Thyroid gland (tissue), 4 donors: Measurements from ENCODE around the gene SMARCD2. TPM values are rescaled to one million over a fixed set of nuclear protein-coding genes. Genes with fewer than 3 reads are reported as not detected.
"Not testable (repeated sequence)": the region's sequence is repeated elsewhere in the genome, so short reads cannot be mapped to it uniquely, and the experiment has no call there.

Experiments used
- DNase-seq, 2 donors: peaks; one replicate each; pipeline ENCODE4 v3.0.0-alpha.2; 2019
- H3K27ac ChIP-seq, 3 donors: fragments of 200-600 bp; sonication (generic); 1 replicate in 2 of 3; 2 replicates in 1 of 3; pipeline ENCODE4 v1.5.1; 2016 to 2019; ENCODE audit warnings: mild to moderate bottlenecking in 1 of 3, moderate library complexity in 1 of 3
- H3K27me3 ChIP-seq: fragments of 200-600 bp; sonication (generic); one replicate; pipeline ENCODE4 v1.5.1; 2019
- H3K36me3 ChIP-seq, 2 donors: fragments of 200-600 bp; sonication (generic); one replicate each; pipeline ENCODE4 v1.5.1; 2016 to 2019
- H3K4me1 ChIP-seq, 2 donors: fragments of 200-600 bp; sonication (generic); one replicate each; pipeline ENCODE4 v1.5.1; 2017 to 2019
- H3K4me3 ChIP-seq, 3 donors: fragments of 200-600 bp; sonication (generic); replicated peaks in 1 of 3; 1 replicate in 2 of 3; 2 replicates in 1 of 3; pipeline ENCODE4 v1.5.1; 2016; ENCODE audit warnings: mild to moderate bottlenecking in 1 of 3
- H3K9me3 ChIP-seq: fragments of 200-600 bp; sonication (generic); one replicate; pipeline ENCODE4 v1.5.1; 2017
- POLR2A ChIP-seq, 2 donors: fragments of 450-650 bp; IDR thresholded peaks; one replicate each; pipeline ENCODE4 v1.6.1; 2017; ENCODE audit warnings: antibody characterized with exemption in 2 of 2, mild to moderate bottlenecking in 2 of 2, moderate library complexity in 1 of 2
- WGBS, 2 donors: methylation state at CpG; one replicate each; pipeline ENCODE4 v1.1.5; 2017; 5-methylcytosine and 5-hydroxymethylcytosine counted together
- intact Hi-C: fragments of 100-400 bp; cut with DNase I; formaldehyde crosslinking; loops from one replicate; pipeline ENCODE4 v1.15.1; 2023
- total RNA-seq, 4 donors: library from RNA; depleted of rRNA; stranded (reverse); fragments of >200 nt; gene quantifications; one replicate each; pipeline ENCODE4 v1.2.3, GENCODE V29; 2016
- TF ChIP-seq, protein P1 (sequence below), 6 experiments: fragments of 200-600 bp in 3 of 6; fragments of 450-650 bp in 3 of 6; sonication (generic) in 3 of 6; IDR thresholded peaks; one replicate each; pipeline ENCODE4 v1.5.1; 2016 to 2019; ENCODE audit warnings: antibody characterized with exemption in 6 of 6, mild to moderate bottlenecking in 2 of 6, inconsistent platforms in 1 of 6, moderate library complexity in 1 of 6

SMARCD2 gene
- total RNA-seq, 4 donors from 2014 or later = 75.0 to 101 (median 90.4) TPM

DNA sequence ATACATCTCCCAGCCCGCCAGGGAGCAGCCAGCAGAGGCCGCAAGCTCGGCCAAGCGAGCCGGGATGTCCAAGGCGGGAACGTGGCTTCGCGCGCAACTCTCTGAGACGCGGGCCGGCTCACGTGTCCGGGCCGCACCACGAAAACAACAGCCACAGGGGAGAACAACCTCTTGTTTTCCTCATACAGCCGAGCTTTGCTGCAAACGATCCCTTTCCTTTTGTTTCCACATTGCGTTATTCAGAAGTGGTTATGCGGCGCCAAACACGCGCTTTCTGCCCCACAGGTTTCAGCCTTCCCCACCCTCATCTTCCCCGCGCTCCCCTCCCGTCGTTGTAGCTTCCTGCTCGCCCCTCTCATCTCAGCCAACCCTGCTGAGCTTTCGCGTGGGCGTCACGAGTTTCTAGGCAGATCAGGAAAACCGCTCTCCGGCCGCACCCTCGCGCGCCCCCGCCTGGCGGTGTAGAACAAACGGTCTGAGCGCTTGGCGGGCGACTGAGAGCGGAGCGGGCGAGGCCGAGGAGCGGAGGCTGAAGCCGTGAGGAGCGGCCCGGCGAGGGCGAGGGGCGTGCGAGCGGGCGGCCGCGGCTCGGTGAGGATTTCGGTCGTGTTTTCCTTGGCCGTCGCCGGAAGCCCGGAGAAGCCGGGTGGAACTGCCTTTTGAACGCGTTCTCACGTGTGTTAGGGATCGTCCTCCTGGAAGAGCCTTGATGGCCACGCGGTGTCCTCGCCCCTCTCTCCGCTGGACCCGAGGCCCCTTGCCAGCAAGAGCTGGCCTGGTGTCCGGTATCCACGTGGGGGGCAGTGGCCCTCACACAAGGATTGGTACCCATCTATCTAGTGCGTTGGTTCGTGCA is 6.6 kb upstream of the SMARCD2 start:
- TF ChIP-seq POLR2A (IDR thresholded peaks at IDR 0.05) = no peak
- TF ChIP-seq, protein P1, sequence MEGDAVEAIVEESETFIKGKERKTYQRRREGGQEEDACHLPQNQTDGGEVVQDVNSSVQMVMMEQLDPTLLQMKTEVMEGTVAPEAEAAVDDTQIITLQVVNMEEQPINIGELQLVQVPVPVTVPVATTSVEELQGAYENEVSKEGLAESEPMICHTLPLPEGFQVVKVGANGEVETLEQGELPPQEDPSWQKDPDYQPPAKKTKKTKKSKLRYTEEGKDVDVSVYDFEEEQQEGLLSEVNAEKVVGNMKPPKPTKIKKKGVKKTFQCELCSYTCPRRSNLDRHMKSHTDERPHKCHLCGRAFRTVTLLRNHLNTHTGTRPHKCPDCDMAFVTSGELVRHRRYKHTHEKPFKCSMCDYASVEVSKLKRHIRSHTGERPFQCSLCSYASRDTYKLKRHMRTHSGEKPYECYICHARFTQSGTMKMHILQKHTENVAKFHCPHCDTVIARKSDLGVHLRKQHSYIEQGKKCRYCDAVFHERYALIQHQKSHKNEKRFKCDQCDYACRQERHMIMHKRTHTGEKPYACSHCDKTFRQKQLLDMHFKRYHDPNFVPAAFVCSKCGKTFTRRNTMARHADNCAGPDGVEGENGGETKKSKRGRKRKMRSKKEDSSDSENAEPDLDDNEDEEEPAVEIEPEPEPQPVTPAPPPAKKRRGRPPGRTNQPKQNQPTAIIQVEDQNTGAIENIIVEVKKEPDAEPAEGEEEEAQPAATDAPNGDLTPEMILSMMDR (IDR thresholded peaks at IDR 0.05) = peak in 4 of 6 experiments; percentile 16 to 73 (median 65)
- H3K4me1 ChIP-seq = peaks cover 6 to 10% of the 10 kb centered on the region in 2 donors
- intact Hi-C loops = no loop called here
- peak; percentile 90 for DNase-seq
- WGBS, 2 donors = 15 to 31% methylated on average over 31 to 63 of the region's 82 CpGs
- H3K27me3 ChIP-seq = no peaks in the 10 kb centered on the region
- no peak overlapping the region for H3K4me3 ChIP-seq
- H3K9me3 ChIP-seq = no peaks in the 10 kb centered on the region
- H3K36me3 ChIP-seq = no peaks in the 10 kb centered on the region
- peak overlapping the region in 2 of 3 donors; percentile 6 to 29 for H3K27ac ChIP-seq

DNA sequence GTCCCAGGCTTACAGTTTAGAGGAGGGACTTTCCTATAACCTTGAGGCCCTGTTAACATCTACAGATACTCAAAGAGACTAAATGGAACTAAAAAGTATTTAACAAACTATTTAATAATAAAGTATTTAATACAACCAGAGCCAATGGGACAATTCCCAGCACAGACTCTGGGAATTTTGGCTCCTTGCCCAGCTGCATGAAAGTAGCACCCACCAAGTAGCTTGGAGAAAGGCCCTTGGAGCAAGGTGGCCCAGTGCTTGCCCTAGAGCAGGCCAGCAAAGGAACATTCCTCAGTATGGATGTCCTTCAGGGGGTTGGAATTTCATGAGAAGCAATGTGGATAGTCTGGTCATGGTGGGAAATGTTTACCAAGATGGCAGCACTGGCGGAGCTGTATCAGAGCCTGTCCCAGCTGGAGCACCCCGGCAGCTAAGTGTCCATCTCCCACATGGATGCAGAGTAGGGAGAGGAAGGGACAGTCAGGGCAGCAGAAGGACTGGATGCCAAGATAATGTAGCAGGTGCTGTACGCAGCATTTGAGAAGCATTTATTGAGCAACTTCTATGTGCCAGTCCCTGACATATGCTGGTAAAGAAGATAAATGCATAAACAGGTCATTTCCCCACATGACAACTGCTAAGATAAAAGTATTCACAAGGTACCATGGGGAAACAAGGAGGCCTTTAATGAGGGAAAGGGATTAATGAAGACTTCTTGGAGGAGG is 5.2 kb upstream of the SMARCD2 start:
- intact Hi-C loops = no loop called here

DNA sequence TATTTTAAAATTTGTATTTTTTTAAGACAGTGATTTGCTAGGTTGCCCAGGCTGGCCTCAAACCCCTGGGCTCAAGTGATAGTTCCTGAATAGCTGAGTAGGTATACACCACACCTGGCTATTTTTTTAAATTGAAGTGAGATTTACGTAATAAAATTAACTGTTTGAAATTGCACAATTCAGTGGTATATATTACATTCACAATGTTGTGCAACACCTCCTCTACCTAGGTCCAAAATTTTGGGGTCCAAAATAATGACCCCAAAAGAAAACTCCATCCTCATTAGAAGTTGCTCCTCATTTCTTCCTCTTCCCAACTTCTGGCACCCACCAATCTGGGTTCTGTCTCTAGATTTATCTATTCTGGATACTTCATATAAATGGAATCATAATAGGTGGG is 3.0 kb upstream of the SMARCD2 start:
- no peak overlapping the region for H3K4me3 ChIP-seq
- WGBS, 2 donors = 43 to 44% methylated on average over 1 of the region's 1 CpG
- H3K9me3 ChIP-seq = no peaks in the 10 kb centered on the region
- DNase-seq = no peak
- TF ChIP-seq, protein P1 (IDR thresholded peaks at IDR 0.05) = no peak
- TF ChIP-seq POLR2A (IDR thresholded peaks at IDR 0.05) = no peak
- intact Hi-C loops = no loop called here
- no peaks in the 10 kb centered on the region for H3K36me3 ChIP-seq
- H3K4me1 ChIP-seq = peaks cover 22 to 23% of the 10 kb centered on the region in 2 donors
- no peak overlapping the region for H3K27ac ChIP-seq
- H3K27me3 ChIP-seq = no peaks in the 10 kb centered on the region

More for the DNA sequence above, 5.2 kb upstream of the SMARCD2 start:
- TF ChIP-seq, protein P1 (IDR thresholded peaks at IDR 0.05) = no peak
- no peak for TF ChIP-seq POLR2A (IDR thresholded peaks at IDR 0.05)
- no peak for DNase-seq
- peaks cover 11 to 14% of the 10 kb centered on the region in 2 donors for H3K4me1 ChIP-seq
- no peaks in the 10 kb centered on the region for H3K9me3 ChIP-seq
- H3K27me3 ChIP-seq = no peaks in the 10 kb centered on the region
- no peaks in the 10 kb centered on the region for H3K36me3 ChIP-seq
- WGBS, 2 donors = 72 to 78% methylated on average over 3 of the region's 3 CpGs
- H3K27ac ChIP-seq = no peak overlapping the region
- no peak overlapping the region for H3K4me3 ChIP-seq

DNA sequence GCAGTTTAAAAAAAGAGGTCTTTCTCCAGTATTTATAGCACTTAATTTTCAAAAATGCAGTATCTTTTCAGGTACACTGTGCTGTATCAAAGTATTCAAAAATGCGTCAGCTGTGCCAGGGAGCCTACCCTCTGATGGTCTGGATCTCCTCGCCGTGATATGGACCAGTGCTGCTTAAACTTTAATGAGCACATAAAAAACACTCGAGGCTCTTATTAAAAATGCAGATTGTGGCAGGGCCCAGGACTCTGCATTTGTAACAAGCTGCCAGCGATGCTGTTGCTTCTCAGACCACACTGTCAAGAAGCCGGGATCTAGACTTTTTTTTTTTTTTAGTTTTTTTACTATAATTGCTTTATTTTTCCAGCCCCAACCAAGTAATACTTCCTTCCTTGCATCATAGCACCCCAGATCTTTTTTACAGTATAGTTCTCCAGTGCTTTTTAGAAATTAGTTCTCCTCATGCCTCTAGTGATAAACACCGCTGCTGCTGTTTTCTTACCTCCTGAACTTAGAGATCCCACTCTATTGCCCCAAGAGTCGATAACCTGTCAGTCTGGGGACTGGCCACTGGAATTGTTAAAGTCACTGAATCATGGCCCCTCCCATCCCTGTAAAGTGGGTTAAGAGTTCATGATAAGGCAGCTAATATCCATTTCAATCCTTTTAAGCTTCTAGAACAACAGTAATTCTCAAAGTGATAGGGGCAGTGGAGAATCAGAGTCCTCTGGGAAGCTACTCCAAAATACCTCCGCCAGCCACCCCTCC is 1.6 kb upstream of the SMARCD2 start:
- WGBS, 2 donors = 67 to 72% methylated on average over 9 of the region's 9 CpGs
- Histone ChIP-seq H3K36me3 (no peaks in the 10 kb centered on the region), H3K9me3 (no peaks in the 10 kb centered on the region), H3K4me3 (peak overlapping the region in 1 of 3 donors; percentile 39), H3K4me1 (peaks cover 36 to 37% of the 10 kb centered on the region in 2 donors), H3K27me3 (no peaks in the 10 kb centered on the region), H3K27ac (peak overlapping the region; percentile 85 to 93 (median 88))
- TF ChIP-seq, protein P1 (IDR thresholded peaks at IDR 0.05) = no peak
- TF ChIP-seq POLR2A (IDR thresholded peaks at IDR 0.05) = no peak
- no peak for DNase-seq
- intact Hi-C loops = no loop called here

DNA sequence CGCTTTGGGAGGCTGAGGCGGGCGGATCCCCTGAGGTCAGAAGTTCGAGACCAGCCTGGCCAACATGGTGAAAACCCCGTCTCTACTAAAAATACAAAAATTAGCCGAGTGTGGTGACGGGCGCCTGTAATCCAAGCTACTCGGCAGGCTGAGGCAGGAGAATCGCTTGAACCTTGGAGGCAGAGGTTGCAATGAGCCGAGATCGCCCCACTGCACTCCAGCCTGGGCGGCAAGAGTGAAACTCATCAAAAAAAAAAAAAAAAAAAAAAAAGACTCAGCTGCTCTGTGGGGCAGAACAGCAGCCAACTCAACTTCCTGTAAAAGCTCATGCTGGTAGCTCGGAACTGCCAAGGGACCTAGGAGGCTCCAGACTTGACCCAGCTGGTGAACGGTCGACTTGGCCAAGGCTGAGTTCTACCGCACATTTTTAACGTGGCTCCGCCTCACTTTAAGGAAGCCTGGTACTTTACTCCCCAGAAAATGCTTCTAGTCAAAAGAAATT is 953 bp upstream of the SMARCD2 start:
- peak overlapping the region; percentile 85 to 93 (median 88) for H3K27ac ChIP-seq
- H3K9me3 ChIP-seq, intact Hi-C loops, H3K36me3 ChIP-seq, H3K27me3 ChIP-seq: not testable (repeated sequence)
- H3K4me3 ChIP-seq = peak overlapping the region in 2 of 3 donors; percentile 19 to 39
- WGBS, 2 donors = 4 to 6% methylated on average over 14 to 19 of the region's 19 CpGs
- H3K4me1 ChIP-seq = peaks cover 42 to 44% of the 10 kb centered on the region in 2 donors
- DNase-seq = peak; percentile 78 to 79
